ENCODE data around the gene MKX.

Gene MKX

GRCh38 chr10:27643301-27643700 lies 102.3 kb downstream of the MKX start:
- DNase-seq: no peak

DNA sequence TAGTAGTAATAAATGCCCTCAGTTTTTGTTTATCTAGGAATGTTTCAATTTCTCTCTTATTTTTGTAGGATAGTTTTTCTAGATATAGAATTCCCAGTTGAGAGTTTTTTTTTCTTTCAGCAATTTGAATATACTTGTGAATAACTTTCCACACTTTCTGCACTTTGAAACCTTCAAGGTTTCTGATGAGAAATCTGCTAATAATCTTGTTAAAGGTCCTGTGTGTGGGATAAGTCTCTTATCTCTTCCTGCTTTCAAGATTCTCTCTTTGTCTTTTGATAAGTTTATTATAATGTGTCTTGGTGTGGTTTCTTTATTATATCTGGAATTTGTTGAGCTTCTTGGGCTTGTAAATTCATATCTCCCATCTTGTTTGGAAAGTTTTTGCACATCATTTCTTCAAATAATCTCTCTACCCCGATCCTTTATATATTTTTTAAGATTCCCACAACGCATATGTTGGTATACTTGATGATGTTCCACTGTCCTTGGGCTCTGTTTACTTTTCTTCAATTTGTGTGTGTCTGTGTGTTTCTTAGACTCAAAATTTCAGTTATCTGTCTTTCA lies 103.5 kb downstream of the MKX start:
- no peak for DNase-seq

DNA sequence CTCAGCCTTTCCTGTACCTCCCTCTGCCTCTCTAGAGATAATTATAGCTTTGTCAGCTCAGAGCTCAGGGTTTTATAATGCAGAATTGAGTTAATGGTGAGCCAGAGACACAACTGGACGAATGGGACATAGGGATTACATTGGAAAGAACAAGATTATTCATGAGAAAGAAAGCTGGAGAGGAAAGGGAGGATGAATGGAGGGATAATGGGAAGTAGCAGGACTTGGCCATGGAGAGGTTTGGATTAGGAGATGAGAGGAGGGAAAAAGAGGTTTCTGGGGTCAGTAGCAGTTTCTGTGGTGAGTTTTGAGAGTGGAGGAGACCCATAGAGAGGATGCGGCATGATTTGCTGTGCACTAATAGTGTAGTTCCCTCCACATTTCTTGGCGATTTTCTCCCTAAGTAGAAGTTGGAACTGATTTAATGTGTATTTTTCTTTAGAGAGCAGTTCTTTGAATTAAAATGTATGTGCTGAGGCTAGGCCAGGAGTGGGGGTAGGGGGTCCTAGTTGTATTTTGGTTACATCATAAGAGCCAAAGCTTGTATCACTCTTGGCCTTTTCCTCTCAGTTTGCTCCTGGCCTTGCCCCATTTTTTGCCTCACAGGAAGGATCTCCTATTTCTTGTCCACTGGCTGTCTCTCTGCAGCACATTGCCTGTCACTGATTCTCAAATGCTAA lies 107.4 kb downstream of the MKX start:
- DNase-seq: no peak

DNA sequence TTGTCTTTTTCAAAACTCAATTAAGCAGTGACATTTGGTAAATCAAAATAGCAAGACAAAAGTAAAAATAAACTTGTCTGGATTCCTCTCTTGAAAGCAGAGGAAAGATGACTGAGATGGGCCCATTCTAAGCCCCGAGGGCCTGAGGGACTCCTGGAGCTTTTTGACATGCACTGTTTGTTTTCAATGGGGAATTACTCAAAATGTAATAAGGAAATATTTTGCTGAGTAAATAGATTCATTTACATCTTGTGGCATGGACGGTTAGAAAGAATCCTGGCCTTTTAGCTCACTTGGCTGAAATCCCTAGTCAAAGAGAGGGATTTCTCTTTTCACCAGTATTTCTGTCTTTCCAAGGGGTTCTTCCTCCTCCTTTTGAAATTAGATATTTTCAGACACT lies 108.0 kb downstream of the MKX start:
- no peak for DNase-seq

GRCh38 chr10:27636816-27637215 lies 108.8 kb downstream of the MKX start:
- no peak for DNase-seq

GRCh38 chr10:27635699-27636270 lies 109.8 kb downstream of the MKX start:
- DNase-seq: no peak

- no peak for DNase-seq
Observed at GRCh38 chr10:27635290-27635689, 110.3 kb downstream of the MKX start.

- DNase-seq: no peak
Observed at GRCh38 chr10:27628621-27629020, 117.0 kb downstream of the MKX start.

GRCh38 chr10:27626890-27627289 lies 118.7 kb downstream of the MKX start:
- no peak for DNase-seq

- DNase-seq: no peak
Observed at GRCh38 chr10:27625452-27626211, 120.0 kb downstream of the MKX start.

DNA sequence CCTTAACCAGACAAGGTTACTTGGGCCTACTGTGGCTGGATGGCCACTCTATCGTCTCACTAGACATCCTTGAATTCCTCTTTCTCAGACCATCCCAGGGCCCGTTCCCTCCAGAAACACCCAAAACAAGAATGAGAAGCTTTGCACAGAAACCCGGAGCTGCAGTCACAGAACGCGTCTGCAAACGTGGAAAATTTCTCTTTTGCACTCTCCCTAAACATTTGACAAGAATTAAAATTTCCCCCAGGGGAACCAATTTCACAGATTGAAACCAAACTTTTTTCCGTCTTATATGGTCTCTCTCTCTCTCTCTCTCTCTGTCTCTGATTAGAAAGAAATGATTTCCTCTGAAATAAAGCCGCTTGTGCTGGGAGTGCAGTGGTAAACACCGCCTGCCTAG lies 120.7 kb downstream of the MKX start:
- no peak for DNase-seq
